HCT116 (cell line): ENCODE data around the gene SPATA31D4.

Experiments
- JUND ChIP-seq: IDR thresholded peaks from 2 replicates; pipeline ENCODE4 v1.6.1; 2012
- POLR2A ChIP-seq: IDR thresholded peaks from 2 replicates; pipeline ENCODE4 v1.7.0; 2011; ENCODE audit warnings: borderline replicate concordance; ENCODE audit not compliant: insufficient read depth, insufficient read length; ENCODE audit errors: extremely low read depth
- ZNF274 ChIP-seq: fragments of 200-500 bp; sonication (Bioruptor generic); IDR thresholded peaks from 2 replicates; pipeline ENCODE4 v1.6.1; 2014; ENCODE audit warnings: mild to moderate bottlenecking, low read depth, low read length, inconsistent platforms
- TF ChIP-seq, protein P1 (sequence below), 3 experiments: fragments of 200-600 bp in 1 of 3; sonication (generic) in 1 of 3; IDR thresholded peaks in 2 of 3; conservative IDR thresholded peaks in 1 of 3; 2 replicates each; pipeline ENCODE4 v1.5.1; 2012 to 2017; ENCODE audit warnings: low read depth in 2 of 3, low read length in 2 of 3, antibody characterized with exemption in 1 of 3, borderline replicate concordance in 1 of 3, control low read depth in 1 of 3, mild to moderate bottlenecking in 1 of 3, mixed read lengths in 1 of 3, mixed run types in 1 of 3, moderate library complexity in 1 of 3; ENCODE audit not compliant: insufficient read depth in 1 of 3
- TF ChIP-seq, protein P2 (sequence below): IDR thresholded peaks from 2 replicates; pipeline ENCODE4 v1.6.1; 2012; ENCODE audit warnings: low read depth

DNA sequence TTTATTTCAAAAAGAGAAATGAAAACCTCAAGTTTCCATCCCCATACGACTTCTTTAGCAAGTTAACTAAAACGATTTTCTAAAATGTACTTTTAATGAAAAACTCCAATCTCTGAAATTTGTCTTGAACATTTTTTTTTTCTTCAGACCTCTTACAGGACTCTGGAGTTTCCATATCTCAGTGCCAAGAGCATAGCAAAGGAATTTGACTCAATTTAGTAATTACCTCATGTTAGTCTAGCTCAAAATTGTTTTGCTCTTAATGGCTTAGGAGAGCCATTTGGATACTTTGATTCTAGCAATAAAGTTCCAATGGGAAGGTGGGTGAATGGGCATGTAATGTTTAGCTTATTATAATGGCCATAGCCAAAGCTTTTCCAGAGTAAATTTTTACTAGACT lies 26.0 kb upstream of the SPATA31D4 start:
- TF ChIP-seq POLR2A = no peak
- no peak for TF ChIP-seq JUND
- TF ChIP-seq ZNF274 = no peak
- TF ChIP-seq, protein P1, sequence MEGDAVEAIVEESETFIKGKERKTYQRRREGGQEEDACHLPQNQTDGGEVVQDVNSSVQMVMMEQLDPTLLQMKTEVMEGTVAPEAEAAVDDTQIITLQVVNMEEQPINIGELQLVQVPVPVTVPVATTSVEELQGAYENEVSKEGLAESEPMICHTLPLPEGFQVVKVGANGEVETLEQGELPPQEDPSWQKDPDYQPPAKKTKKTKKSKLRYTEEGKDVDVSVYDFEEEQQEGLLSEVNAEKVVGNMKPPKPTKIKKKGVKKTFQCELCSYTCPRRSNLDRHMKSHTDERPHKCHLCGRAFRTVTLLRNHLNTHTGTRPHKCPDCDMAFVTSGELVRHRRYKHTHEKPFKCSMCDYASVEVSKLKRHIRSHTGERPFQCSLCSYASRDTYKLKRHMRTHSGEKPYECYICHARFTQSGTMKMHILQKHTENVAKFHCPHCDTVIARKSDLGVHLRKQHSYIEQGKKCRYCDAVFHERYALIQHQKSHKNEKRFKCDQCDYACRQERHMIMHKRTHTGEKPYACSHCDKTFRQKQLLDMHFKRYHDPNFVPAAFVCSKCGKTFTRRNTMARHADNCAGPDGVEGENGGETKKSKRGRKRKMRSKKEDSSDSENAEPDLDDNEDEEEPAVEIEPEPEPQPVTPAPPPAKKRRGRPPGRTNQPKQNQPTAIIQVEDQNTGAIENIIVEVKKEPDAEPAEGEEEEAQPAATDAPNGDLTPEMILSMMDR (IDR thresholded peaks at IDR 0.05 in 2 of 3, conservative IDR thresholded peaks at IDR 0.05 in 1 of 3; ENCODE audit: borderline replicate concordance in 1 of 3, insufficient read depth in 1 of 3, low read depth in 2 of 3, low read length in 2 of 3) = no peak
- TF ChIP-seq, protein P2, sequence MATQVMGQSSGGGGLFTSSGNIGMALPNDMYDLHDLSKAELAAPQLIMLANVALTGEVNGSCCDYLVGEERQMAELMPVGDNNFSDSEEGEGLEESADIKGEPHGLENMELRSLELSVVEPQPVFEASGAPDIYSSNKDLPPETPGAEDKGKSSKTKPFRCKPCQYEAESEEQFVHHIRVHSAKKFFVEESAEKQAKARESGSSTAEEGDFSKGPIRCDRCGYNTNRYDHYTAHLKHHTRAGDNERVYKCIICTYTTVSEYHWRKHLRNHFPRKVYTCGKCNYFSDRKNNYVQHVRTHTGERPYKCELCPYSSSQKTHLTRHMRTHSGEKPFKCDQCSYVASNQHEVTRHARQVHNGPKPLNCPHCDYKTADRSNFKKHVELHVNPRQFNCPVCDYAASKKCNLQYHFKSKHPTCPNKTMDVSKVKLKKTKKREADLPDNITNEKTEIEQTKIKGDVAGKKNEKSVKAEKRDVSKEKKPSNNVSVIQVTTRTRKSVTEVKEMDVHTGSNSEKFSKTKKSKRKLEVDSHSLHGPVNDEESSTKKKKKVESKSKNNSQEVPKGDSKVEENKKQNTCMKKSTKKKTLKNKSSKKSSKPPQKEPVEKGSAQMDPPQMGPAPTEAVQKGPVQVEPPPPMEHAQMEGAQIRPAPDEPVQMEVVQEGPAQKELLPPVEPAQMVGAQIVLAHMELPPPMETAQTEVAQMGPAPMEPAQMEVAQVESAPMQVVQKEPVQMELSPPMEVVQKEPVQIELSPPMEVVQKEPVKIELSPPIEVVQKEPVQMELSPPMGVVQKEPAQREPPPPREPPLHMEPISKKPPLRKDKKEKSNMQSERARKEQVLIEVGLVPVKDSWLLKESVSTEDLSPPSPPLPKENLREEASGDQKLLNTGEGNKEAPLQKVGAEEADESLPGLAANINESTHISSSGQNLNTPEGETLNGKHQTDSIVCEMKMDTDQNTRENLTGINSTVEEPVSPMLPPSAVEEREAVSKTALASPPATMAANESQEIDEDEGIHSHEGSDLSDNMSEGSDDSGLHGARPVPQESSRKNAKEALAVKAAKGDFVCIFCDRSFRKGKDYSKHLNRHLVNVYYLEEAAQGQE = no peak
